ENCODE results near the gene CNOT10.

- TF ChIP-seq CTCF (IDR thresholded peaks at IDR 0.05): no peak
- no peak for TF ChIP-seq POLR2AphosphoS5 (IDR thresholded peaks at IDR 0.05; ENCODE audit: insufficient read depth in 1 of 2, low read depth in 1 of 2)
Observed at GRCh38 chr3:32713181-32713580, 28.2 kb downstream of the CNOT10 start.

All from vagina (tissue), 2 donors.